ENCODE measurements around the gene BCAS3. TPM values are rescaled to one million over a fixed set of nuclear protein-coding genes. Genes with fewer than 3 reads are reported as not detected.
"Not testable (repeated sequence)": the region's sequence is repeated elsewhere in the genome, so short reads cannot be mapped to it uniquely, and the experiment has no call there.

Gene BCAS3
- total RNA-seq, 1 donor from 2014 or later = 75.9 TPM

GRCh38 chr17:60874772-60875171, 197.1 kb downstream of the BCAS3 start:
- H3K4me3 ChIP-seq = no peak overlapping the region
- TF ChIP-seq, protein P1, sequence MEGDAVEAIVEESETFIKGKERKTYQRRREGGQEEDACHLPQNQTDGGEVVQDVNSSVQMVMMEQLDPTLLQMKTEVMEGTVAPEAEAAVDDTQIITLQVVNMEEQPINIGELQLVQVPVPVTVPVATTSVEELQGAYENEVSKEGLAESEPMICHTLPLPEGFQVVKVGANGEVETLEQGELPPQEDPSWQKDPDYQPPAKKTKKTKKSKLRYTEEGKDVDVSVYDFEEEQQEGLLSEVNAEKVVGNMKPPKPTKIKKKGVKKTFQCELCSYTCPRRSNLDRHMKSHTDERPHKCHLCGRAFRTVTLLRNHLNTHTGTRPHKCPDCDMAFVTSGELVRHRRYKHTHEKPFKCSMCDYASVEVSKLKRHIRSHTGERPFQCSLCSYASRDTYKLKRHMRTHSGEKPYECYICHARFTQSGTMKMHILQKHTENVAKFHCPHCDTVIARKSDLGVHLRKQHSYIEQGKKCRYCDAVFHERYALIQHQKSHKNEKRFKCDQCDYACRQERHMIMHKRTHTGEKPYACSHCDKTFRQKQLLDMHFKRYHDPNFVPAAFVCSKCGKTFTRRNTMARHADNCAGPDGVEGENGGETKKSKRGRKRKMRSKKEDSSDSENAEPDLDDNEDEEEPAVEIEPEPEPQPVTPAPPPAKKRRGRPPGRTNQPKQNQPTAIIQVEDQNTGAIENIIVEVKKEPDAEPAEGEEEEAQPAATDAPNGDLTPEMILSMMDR (IDR thresholded peaks at IDR 0.05) = no peak
- H3K9me3 ChIP-seq = no peaks in the 10 kb centered on the region
- H3K4me1 ChIP-seq = no peaks in the 10 kb centered on the region
- intact Hi-C loops (cut with DNase I) = no loop called here
- H3K27me3 ChIP-seq = no peaks in the 10 kb centered on the region
- H3K27ac ChIP-seq = no peak overlapping the region
- no peak for DNase-seq (ENCODE audit: low spot score in 2 of 2)
- no peaks in the 10 kb centered on the region for H3K36me3 ChIP-seq

GRCh38 chr17:60886731-60887613, 209.3 kb downstream of the BCAS3 start:
- H3K9me3 ChIP-seq; DNase-seq (ENCODE audit: low spot score in 2 of 2); intact Hi-C loops (cut with DNase I); H3K27me3 ChIP-seq; H3K36me3 ChIP-seq: not testable (repeated sequence)
- peaks cover 0 to 18% of the 10 kb centered on the region in 2 donors for H3K4me1 ChIP-seq
- H3K4me3 ChIP-seq = peak overlapping the region in 1 of 2 donors; percentile 50
- peak overlapping the region in 1 of 2 donors; percentile 2 for H3K27ac ChIP-seq

- no peaks in the 10 kb centered on the region for H3K9me3 ChIP-seq
- TF ChIP-seq, protein P1 (IDR thresholded peaks at IDR 0.05) = no peak
- H3K4me3 ChIP-seq = peak overlapping the region in 1 of 2 donors; percentile 50
- intact Hi-C loops (cut with DNase I) = no loop called here
- H3K27ac ChIP-seq = peak overlapping the region; percentile 2 to 30
- DNase-seq (ENCODE audit: low spot score in 2 of 2) = no peak
- no peaks in the 10 kb centered on the region for H3K27me3 ChIP-seq
- no peaks in the 10 kb centered on the region for H3K36me3 ChIP-seq
- H3K4me1 ChIP-seq = peaks cover 0 to 18% of the 10 kb centered on the region in 2 donors
Measured at GRCh38 chr17:60887614-60888028, 210.0 kb downstream of the BCAS3 start.

GRCh38 chr17:60888812-60889709, 211.4 kb downstream of the BCAS3 start:
- peaks cover 0 to 18% of the 10 kb centered on the region in 2 donors for H3K4me1 ChIP-seq
- peaks cover 0 to 7% of the 10 kb centered on the region in 2 donors for H3K9me3 ChIP-seq
- peak overlapping the region; percentile 39 to 47 for H3K27ac ChIP-seq
- DNase-seq (ENCODE audit: low spot score in 2 of 2) = no peak
- intact Hi-C loops (cut with DNase I) = no loop called here
- H3K36me3 ChIP-seq = no peaks in the 10 kb centered on the region
- no peaks in the 10 kb centered on the region for H3K27me3 ChIP-seq
- H3K4me3 ChIP-seq = no peak overlapping the region
- TF ChIP-seq, protein P1 (IDR thresholded peaks at IDR 0.05) = no peak

GRCh38 chr17:60891149-60891548, 213.5 kb downstream of the BCAS3 start:
- Histone ChIP-seq H3K9me3 (peaks cover 0 to 10% of the 10 kb centered on the region in 2 donors), H3K4me1 (peaks cover 0 to 18% of the 10 kb centered on the region in 2 donors), H3K36me3 (no peaks in the 10 kb centered on the region), H3K4me3 (no peak overlapping the region), H3K27me3 (no peaks in the 10 kb centered on the region), H3K27ac (peak overlapping the region in 1 of 2 donors; percentile 40)
- no peak for DNase-seq (ENCODE audit: low spot score in 2 of 2)
- intact Hi-C loops (cut with DNase I) = no loop called here
- TF ChIP-seq, protein P1 (IDR thresholded peaks at IDR 0.05) = no peak
